GOT3 (cell line): ENCODE results near the gene LAMC3.

Experiments used
- DNase-seq: peaks from one replicate; lab custom pipeline; 2025; ENCODE audit warnings: mixed read lengths; lab: John Stamatoyannopoulos, UW

Gene LAMC3

GRCh38 chr9:131011274-131012022, 2.5 kb downstream of the LAMC3 start:
- DNase-seq: no peak

- DNase-seq: no peak
These were observed 3.0 kb downstream of the LAMC3 start for GRCh38 chr9:131012023-131012334.

- no peak for DNase-seq
These were observed 3.5 kb downstream of the LAMC3 start for GRCh38 chr9:131012396-131012917.

GRCh38 chr9:131013015-131013755, 4.2 kb downstream of the LAMC3 start:
- no peak for DNase-seq

GRCh38 chr9:131013771-131014676, 5.0 kb downstream of the LAMC3 start:
- no peak for DNase-seq

GRCh38 chr9:131015112-131015511, 6.1 kb downstream of the LAMC3 start:
- no peak for DNase-seq

- no peak for DNase-seq
These were observed 7.0 kb downstream of the LAMC3 start for GRCh38 chr9:131015876-131016397.

- no peak for DNase-seq
These were observed 8.1 kb downstream of the LAMC3 start for GRCh38 chr9:131017067-131017466.

GRCh38 chr9:131018621-131019020, 9.6 kb downstream of the LAMC3 start:
- no peak for DNase-seq

GRCh38 chr9:131019388-131020239, 10.6 kb downstream of the LAMC3 start:
- DNase-seq: no peak

- DNase-seq: no peak
These were observed 11.4 kb downstream of the LAMC3 start for GRCh38 chr9:131020388-131020787.

GRCh38 chr9:131020862-131021261, 11.9 kb downstream of the LAMC3 start:
- no peak for DNase-seq

- DNase-seq: no peak
These were observed 12.8 kb downstream of the LAMC3 start for GRCh38 chr9:131021785-131022184.

GRCh38 chr9:131024978-131025868, 16.2 kb downstream of the LAMC3 start:
- no peak for DNase-seq

- no peak for DNase-seq
These were observed 17.2 kb downstream of the LAMC3 start for GRCh38 chr9:131025953-131026858.

GRCh38 chr9:131027048-131027871, 18.3 kb downstream of the LAMC3 start:
- no peak for DNase-seq

- DNase-seq: no peak
These were observed 18.9 kb downstream of the LAMC3 start for GRCh38 chr9:131027872-131028179.

- no peak for DNase-seq
These were observed 19.4 kb downstream of the LAMC3 start for GRCh38 chr9:131028221-131028884.
